Omental fat pad (tissue), 4 donors: ENCODE results near the gene NTN3. TPM values are rescaled to one million over a fixed set of nuclear protein-coding genes. Genes with fewer than 3 reads are reported as not detected.
A peak's percentile ranks its signal among the peaks of the same experiment; 100 is the strongest.

Experiments used
- ATAC-seq: fragments of 150-250 bp; one replicate; pipeline ENCODE4 v1.9.1; 2016; ENCODE audit warnings: mild to moderate bottlenecking, moderate library complexity; ENCODE audit not compliant: low FRiP score
- DNase-seq: peaks from one replicate; pipeline ENCODE4 v3.0.0-alpha.2; 2019; ENCODE audit warnings: low spot score
- total RNA-seq, 4 donors: library from RNA; depleted of rRNA; stranded (reverse); fragments of >200 nt; gene quantifications; one replicate each; pipeline ENCODE4 v1.1.0, GENCODE V29; 2016
- TF ChIP-seq, protein P1 (sequence below), 3 donors: fragments of 450-650 bp; IDR thresholded peaks; one replicate each; pipeline ENCODE4 v1.5.1; 2016 to 2017; ENCODE audit warnings: antibody characterized with exemption in 3 of 3, mild to moderate bottlenecking in 3 of 3, moderate library complexity in 2 of 3

NTN3 gene
- total RNA-seq, 4 donors from 2014 or later: 0.28 to 0.44 TPM; not detected in 2

DNA sequence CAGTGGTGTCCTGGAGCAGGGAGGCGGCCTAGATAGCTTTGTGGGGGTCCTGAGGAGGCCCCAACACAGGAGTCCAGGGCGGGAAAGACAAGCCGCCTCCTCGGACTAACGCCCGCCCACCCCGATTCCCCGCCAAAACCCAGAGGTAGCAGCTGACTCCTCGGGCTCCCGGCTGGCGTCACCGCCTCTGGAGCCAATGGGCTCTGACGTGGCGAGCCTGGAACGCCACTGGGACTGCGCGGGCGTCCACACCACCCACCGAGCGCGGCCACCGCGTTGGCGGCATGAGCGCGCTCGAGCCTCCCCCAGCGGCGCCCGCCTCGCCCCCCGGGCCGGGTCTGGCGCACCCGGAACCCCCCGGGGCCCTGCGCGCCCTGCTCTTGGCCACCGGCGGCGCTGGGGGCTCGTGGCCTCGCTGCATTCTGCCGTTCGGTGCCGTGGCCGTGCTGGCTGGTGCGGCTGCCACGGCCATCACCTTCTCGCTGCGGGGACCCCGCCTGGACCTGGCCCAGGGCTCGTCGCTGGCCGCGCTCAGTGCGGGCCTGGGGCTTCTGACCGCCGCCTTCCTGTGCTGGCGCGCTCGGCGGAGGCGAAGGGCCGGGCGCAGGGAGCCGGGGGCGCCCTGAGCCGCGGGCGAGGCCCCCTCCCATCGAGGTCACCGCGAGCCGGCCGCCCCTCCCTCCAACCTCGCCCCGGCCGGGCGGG lies 3.4 kb upstream of the NTN3 start:
- ATAC-seq: peak; percentile 54
- DNase-seq: no peak
- TF ChIP-seq, protein P1, sequence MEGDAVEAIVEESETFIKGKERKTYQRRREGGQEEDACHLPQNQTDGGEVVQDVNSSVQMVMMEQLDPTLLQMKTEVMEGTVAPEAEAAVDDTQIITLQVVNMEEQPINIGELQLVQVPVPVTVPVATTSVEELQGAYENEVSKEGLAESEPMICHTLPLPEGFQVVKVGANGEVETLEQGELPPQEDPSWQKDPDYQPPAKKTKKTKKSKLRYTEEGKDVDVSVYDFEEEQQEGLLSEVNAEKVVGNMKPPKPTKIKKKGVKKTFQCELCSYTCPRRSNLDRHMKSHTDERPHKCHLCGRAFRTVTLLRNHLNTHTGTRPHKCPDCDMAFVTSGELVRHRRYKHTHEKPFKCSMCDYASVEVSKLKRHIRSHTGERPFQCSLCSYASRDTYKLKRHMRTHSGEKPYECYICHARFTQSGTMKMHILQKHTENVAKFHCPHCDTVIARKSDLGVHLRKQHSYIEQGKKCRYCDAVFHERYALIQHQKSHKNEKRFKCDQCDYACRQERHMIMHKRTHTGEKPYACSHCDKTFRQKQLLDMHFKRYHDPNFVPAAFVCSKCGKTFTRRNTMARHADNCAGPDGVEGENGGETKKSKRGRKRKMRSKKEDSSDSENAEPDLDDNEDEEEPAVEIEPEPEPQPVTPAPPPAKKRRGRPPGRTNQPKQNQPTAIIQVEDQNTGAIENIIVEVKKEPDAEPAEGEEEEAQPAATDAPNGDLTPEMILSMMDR (IDR thresholded peaks at IDR 0.05): no peak

DNA sequence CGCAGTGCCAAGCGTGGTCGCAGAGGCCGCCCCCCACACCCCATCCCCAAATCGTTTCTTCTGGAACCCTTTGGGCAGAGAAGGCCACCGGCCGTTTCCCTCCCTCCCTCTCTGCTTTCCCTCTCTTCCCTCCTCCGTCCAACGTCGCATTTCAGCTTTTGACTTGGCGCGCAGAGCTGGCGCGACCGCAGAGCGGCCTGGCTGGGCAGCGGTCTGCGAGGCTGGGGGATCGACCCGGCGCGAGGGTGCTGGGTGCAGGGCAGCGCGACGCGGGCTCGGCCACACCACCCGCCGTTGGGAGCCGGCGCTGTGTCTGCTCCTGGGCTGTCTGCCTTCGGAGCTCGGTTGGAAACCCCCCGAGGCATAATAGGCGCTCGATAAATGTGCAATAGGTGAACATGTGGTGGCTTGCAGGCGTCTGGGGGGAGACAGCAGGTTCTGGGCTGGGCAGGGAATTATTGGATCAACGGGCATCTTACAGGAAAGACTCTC lies 2.8 kb upstream of the NTN3 start:
- ATAC-seq (no peak), DNase-seq (no peak)
- TF ChIP-seq, protein P1 (IDR thresholded peaks at IDR 0.05): no peak

DNA sequence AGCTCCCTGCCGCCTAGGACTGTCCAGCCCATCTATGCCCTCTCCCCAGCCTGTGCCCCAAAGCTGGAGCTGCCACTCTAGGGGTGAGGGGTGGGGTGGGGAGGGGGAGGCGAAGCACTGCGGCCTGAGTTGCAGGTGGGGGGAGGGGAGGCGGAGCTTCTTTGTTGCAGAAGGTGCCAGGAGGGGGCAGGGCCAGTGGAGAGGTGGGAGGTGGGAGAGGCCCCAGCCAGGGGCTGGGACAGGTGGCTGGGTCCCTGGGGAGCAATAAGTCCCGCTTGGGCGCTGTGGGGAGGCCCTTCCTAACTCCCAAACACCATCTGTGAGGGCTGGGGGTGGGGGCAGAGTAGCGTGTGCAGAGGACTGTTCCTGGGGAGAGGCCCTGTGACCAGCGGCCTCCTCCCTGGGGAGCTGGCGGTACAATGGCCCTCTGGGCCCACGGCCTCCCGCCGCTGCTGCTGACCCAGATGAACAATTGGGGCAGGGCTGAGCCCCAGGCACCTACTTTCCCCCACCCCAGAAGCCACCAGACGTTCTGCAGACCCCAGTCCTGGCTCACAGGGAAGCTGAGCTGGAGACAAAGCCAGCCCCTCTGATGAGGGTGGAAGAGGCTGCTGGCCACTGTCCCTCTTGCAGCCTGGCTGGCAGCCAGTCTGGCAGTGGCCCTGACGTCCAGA lies 2.2 kb upstream of the NTN3 start:
- TF ChIP-seq, protein P1 (IDR thresholded peaks at IDR 0.05): no peak
- DNase-seq: no peak
- ATAC-seq: no peak

DNA sequence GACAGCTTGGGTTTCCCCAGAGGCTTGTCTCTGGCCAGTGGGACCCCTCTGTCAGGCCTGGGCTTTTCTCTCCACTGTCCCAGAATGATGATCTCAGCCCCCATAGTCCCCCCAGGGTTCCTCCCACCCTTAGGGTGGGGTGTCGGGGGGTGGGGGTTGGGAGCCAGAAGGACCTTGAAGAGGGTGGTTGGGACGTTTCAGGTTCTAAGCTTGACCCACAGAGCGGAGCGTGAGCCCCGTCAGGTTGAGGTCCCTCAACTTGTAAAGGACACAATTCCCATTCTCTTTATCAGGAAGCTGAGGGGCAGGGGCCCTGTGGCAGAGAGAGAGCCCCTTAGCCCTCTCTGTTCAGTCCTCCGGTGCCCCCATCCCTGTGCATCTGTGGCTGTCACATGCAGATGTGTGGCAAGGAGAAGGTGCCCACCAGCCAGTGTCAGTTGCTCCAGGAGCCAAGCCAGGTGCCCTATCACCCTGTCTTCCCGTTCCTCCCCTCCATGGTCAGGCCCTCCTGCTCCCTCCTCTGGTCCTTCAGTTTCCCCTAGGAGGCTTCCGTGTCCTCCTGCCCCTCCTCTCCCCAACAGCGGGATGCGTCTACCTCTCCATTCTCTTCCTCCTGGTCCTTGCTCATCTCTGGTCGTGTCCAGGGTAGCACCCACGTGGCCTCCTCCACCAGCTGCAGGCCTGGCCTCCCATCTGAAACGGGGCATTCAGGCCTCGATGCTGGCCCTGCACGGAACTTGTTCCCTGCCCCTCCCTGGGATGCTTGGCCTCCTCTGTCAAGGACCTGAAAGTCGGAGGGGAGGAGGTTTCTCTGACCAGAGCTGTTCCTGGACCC lies 1.5 kb upstream of the NTN3 start:
- ATAC-seq: no peak
- TF ChIP-seq, protein P1 (IDR thresholded peaks at IDR 0.05): no peak
- DNase-seq: no peak

DNA sequence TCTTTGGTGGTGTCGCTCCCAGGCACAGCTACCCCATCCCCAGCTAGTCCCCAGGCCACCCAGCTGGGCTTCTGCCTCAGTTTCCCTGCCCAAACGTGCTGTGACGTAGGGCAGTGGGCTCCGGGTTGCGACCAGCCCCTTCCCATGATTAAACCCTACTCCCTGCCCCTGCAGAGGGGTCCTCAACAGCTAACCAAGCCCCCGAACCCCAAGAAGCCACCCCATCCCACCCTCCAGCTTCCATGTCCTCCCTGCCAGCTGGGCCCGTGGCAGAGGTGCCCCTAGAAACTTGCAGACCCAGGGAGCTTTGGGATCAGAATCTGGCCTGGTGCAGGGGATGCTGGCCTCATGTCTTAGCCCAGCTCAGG lies 879 bp upstream of the NTN3 start:
- TF ChIP-seq, protein P1 (IDR thresholded peaks at IDR 0.05): no peak
- no peak for DNase-seq
- ATAC-seq: no peak

DNA sequence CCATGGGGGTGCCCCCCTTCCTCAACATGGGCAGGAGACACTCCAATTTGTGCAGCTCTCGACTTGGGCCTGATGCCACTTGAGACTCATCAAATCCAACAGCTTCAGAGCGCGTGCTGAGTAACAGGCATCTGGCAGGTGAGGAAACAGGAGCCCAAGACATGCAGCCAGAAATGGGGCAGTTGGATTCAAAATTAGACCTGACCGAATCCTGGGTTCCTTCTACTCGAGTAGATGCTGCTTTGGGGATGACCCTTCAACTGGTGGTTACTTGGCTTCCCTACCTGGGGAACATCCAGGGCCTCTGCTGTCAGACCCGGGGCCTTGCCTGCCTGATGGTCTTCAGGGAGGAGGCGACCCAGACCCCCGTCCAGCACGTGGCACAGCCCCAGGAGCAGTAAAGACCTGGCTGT lies 488 bp upstream of the NTN3 start:
- no peak for ATAC-seq
- DNase-seq: no peak
- TF ChIP-seq, protein P1 (IDR thresholded peaks at IDR 0.05): no peak
